ENCODE results near the gene PBX4.

DNA sequence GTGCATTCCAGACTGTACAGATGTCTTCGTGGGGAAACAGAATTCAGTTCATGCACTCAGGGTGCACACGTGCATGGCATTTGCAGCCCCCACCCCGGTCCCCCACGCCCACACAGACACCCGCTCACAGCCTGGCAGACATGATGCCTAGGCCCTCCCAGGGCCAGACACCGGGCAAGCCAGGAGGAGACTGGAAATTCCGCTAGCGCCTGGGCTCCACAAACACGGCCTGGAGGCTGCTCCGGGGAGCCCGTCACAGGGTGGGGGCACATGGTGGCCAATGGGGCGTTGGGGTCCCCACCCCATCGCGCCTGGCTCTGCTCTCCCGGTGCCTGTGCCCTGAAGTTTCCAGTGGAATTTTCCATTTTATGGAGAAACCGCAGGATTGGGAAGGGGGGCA is 76.9 kb downstream of the PBX4 start:
- TF ChIP-seq, protein P1, sequence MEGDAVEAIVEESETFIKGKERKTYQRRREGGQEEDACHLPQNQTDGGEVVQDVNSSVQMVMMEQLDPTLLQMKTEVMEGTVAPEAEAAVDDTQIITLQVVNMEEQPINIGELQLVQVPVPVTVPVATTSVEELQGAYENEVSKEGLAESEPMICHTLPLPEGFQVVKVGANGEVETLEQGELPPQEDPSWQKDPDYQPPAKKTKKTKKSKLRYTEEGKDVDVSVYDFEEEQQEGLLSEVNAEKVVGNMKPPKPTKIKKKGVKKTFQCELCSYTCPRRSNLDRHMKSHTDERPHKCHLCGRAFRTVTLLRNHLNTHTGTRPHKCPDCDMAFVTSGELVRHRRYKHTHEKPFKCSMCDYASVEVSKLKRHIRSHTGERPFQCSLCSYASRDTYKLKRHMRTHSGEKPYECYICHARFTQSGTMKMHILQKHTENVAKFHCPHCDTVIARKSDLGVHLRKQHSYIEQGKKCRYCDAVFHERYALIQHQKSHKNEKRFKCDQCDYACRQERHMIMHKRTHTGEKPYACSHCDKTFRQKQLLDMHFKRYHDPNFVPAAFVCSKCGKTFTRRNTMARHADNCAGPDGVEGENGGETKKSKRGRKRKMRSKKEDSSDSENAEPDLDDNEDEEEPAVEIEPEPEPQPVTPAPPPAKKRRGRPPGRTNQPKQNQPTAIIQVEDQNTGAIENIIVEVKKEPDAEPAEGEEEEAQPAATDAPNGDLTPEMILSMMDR (IDR thresholded peaks at IDR 0.05) = no peak
- TF ChIP-seq ZFX (IDR thresholded peaks at IDR 0.05; ENCODE audit: borderline replicate concordance) = no peak
